ENCODE results near the gene CACNG4. TPM values are rescaled to one million over a fixed set of nuclear protein-coding genes. Genes with fewer than 3 reads are reported as not detected.

The CACNG4 gene
- total RNA-seq, 1 experiment from 2014 or later, result 6.3 TPM

GRCh38 chr17:67079491-67079890 is 115.0 kb downstream of the CACNG4 start:
- Histone ChIP-seq H3K18ac (ENCODE audit: insufficient read length, low read depth, low read length) (no peak overlapping the region), H4K20me1 (ENCODE audit: control insufficient read depth, insufficient read depth, insufficient read length) (no peaks in the 10 kb centered on the region), H4K91ac (ENCODE audit: insufficient read length, low read depth, low read length) (no peak overlapping the region), H3T11ph (ENCODE audit: low read length) (no peak overlapping the region), H3K14ac (ENCODE audit: insufficient read depth, low read length) (no peak overlapping the region), H3K4me1 (ENCODE audit: insufficient read depth, low read length) (no peaks in the 10 kb centered on the region), H3K56ac (ENCODE audit: insufficient read length, low read depth, low read length) (no peak overlapping the region), H3K9ac (ENCODE audit: extremely low read depth, insufficient read length, low read length) (no peak overlapping the region), H2BK20ac (ENCODE audit: low read depth, low read length, poor library complexity, severe bottlenecking) (no peak overlapping the region), H2BK12ac (ENCODE audit: insufficient read length, low read depth, low read length) (no peak overlapping the region), H3K4ac (ENCODE audit: low read depth, low read length) (no peak overlapping the region), H2BK5ac (ENCODE audit: insufficient read length, low read length) (no peak overlapping the region), H2AK5ac (ENCODE audit: insufficient read length, low read length) (no peak overlapping the region), H3K23me2 (ENCODE audit: insufficient read length, low read depth, low read length, poor library complexity, severe bottlenecking) (no peaks in the 10 kb centered on the region), H3K27ac (ENCODE audit: insufficient read length, low read depth, low read length) (no peak overlapping the region), H4K8ac (replicated peaks; ENCODE audit: insufficient read length, low read depth, low read length) (no peak overlapping the region), H3K4me2 (ENCODE audit: insufficient read depth, insufficient read length, low read length) (no peak overlapping the region), H4K5ac (ENCODE audit: insufficient read length, low read depth, low read length) (no peak overlapping the region), H3K79me1 (ENCODE audit: insufficient read depth, low read depth, low read length, poor library complexity, severe bottlenecking) (no peaks in the 10 kb centered on the region), H3K9me3 (ENCODE audit: control insufficient read depth, low read depth, low read length) (no peaks in the 10 kb centered on the region), H3K23ac (ENCODE audit: insufficient read length, low read depth, low read length) (no peak overlapping the region), H3K79me2 (ENCODE audit: insufficient read depth, low read length) (no peaks in the 10 kb centered on the region), H2BK15ac (ENCODE audit: low read depth, low read length) (no peak overlapping the region), H3K27me3 (ENCODE audit: insufficient read depth, low read length) (no peaks in the 10 kb centered on the region), H2AFZ (ENCODE audit: low read length) (no peak overlapping the region), H2BK120ac (ENCODE audit: low read depth, low read length, poor library complexity, severe bottlenecking) (no peak overlapping the region)
- H3K4me1 Mint-ChIP-seq, result no peaks in the 10 kb centered on the region
- no peak overlapping the region for H3K4me3 Mint-ChIP-seq
- no peaks in the 10 kb centered on the region for H3K27me3 Mint-ChIP-seq (ENCODE audit: low read depth)
- H3K9me3 Mint-ChIP-seq, result no peaks in the 10 kb centered on the region
- TF ChIP-seq CTCF (conservative IDR thresholded peaks at IDR 0.05), result no peak
- H3K27ac Mint-ChIP-seq, result no peak overlapping the region
- no peak for DNase-seq
- no CpG with 5 or more reads among the region's 2 CpGs for WGBS (ENCODE audit: extremely low coverage, insufficient read length, low lambda C conversion rate)
- peaks cover 0 to 7% (median 7%) of the 10 kb centered on the region in 3 experiments; a peak in 4 of 7 replicates for H3K36me3 Mint-ChIP-seq (ENCODE audit: insufficient read depth in 1 of 3, low read depth in 3 of 3)

Data from H9 (cell line).